ENCODE data around the gene SERP2. TPM values are rescaled to one million over a fixed set of nuclear protein-coding genes. Genes with fewer than 3 reads are reported as not detected.

The SERP2 gene
- total RNA-seq, 3 donors from 2014 or later, result 3.3 to 6.0 (median 5.8) TPM

DNA sequence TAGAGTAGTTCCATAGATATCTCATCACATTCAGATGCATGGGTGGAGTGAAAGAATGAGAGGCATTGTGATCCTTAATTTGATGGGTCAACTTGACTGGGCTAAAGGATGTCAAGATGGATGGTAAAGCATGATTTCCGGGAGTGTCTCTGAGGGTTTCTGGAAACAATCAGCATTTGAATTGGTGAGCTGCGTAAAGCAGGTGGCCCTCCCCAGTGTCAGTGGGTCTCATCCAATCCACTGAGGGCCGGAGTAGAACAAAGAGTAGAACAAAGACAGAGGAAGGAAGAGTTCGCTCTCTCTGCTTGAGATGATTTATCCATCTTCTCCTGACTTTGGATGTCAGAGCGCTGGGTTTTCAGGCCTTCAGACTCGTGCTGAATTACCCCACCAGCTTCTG lies 43.1 kb downstream of the SERP2 start:
- no peak overlapping the region for H3K4me3 ChIP-seq
- H3K36me3 ChIP-seq (ENCODE audit: low read depth), result no peaks in the 10 kb centered on the region
- H3K4me1 ChIP-seq (ENCODE audit: low read depth), result no peaks in the 10 kb centered on the region
- intact Hi-C loops (cut with DNase I, micrococcal nuclease), result no loop called here
- no peaks in the 10 kb centered on the region for H3K9me3 ChIP-seq
- DNase-seq, result no peak
- no peak for TF ChIP-seq CTCF (IDR thresholded peaks at IDR 0.05)
- ATAC-seq, result no peak

GRCh38 chr13:44417446-44417845 lies 43.8 kb downstream of the SERP2 start:
- DNase-seq (no peak), ATAC-seq (no peak)
- H3K36me3 ChIP-seq (ENCODE audit: low read depth), result no peaks in the 10 kb centered on the region
- H3K4me1 ChIP-seq (ENCODE audit: low read depth), result no peaks in the 10 kb centered on the region
- H3K4me3 ChIP-seq, result no peak overlapping the region
- no peaks in the 10 kb centered on the region for H3K9me3 ChIP-seq
- TF ChIP-seq CTCF (IDR thresholded peaks at IDR 0.05), result no peak
- intact Hi-C loops (cut with DNase I, micrococcal nuclease), result no loop called here

GRCh38 chr13:44417876-44418275 lies 44.3 kb downstream of the SERP2 start:
- ATAC-seq (no peak), DNase-seq (no peak)
- H3K36me3 ChIP-seq (ENCODE audit: low read depth), result no peaks in the 10 kb centered on the region
- no peaks in the 10 kb centered on the region for H3K9me3 ChIP-seq
- no peak for TF ChIP-seq CTCF (IDR thresholded peaks at IDR 0.05)
- intact Hi-C loops (cut with DNase I, micrococcal nuclease), result no loop called here
- H3K4me3 ChIP-seq, result no peak overlapping the region
- no peaks in the 10 kb centered on the region for H3K4me1 ChIP-seq (ENCODE audit: low read depth)

DNA sequence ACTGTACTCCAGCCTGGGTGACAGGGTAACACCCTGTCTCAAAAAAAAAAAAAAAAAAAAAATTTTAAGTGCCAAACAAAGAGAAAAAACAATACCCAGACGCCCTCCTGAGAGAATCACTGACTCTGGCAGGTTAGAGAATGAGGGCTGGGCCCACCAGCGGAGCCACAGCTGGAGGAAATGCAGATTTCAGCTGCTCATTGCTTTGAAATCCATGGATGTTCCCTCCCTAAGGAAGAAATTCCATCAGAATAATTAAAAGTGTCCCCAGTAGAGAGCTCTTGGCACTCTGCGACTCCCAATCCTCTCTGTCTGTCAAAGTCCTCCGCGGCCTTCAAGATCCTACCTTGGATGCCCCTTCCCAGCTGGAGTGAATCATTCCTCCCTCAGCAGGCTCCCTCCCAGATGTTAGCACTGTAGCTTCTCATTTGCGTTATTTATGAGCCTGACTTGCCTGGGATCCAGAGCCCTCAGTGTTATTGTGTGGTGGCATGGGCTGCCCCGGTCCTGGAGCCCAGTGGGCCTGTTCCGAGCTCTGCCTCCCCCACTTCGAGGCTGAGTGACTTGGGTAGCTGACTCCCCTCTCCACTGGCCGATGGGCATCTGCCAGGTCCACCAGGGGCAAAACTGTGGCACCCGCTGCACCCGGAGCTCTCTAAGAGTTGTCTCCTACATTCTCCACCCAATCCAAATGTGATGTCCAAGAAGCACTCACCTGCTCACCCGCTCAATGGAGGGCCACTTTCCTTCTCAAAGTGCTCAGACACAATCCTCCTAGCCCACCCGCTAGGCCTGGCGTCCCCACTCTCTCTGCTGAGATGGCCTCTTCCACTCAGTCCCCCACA lies 47.0 kb downstream of the SERP2 start:
- intact Hi-C loops (cut with DNase I, micrococcal nuclease), result no loop called here
- Histone ChIP-seq H3K4me3 (no peak overlapping the region), H3K9me3 (no peaks in the 10 kb centered on the region), H3K36me3 (ENCODE audit: low read depth) (no peaks in the 10 kb centered on the region), H3K4me1 (ENCODE audit: low read depth) (no peaks in the 10 kb centered on the region)
- no peak for DNase-seq
- no peak for TF ChIP-seq CTCF (IDR thresholded peaks at IDR 0.05)
- no peak for ATAC-seq

GRCh38 chr13:44421853-44422525 lies 48.4 kb downstream of the SERP2 start:
- no peak for DNase-seq
- no peak overlapping the region for H3K4me3 ChIP-seq
- no peaks in the 10 kb centered on the region for H3K4me1 ChIP-seq (ENCODE audit: low read depth)
- intact Hi-C loops (cut with DNase I, micrococcal nuclease), result no loop called here
- ATAC-seq, result no peak
- no peaks in the 10 kb centered on the region for H3K36me3 ChIP-seq (ENCODE audit: low read depth)
- TF ChIP-seq CTCF (IDR thresholded peaks at IDR 0.05), result no peak
- no peaks in the 10 kb centered on the region for H3K9me3 ChIP-seq

Data from mucosa of descending colon (tissue), 3 donors.